IPS DF 6.9 (cell line): ENCODE results near the gene WNT5A.

Experiments
- DNase-seq: peaks from one replicate; pipeline ENCODE4 v3.0.0-alpha.2; 2013; ENCODE audit warnings: low read depth, low spot score
- H3K27ac ChIP-seq: one replicate; pipeline ENCODE4 v1.5.1; 2013; ENCODE audit warnings: low read length, control low read depth
- H3K27me3 ChIP-seq: 2 replicates; pipeline ENCODE4 v1.6.1; 2013; ENCODE audit warnings: mild to moderate bottlenecking, low read length; ENCODE audit not compliant: control insufficient read depth, insufficient read depth
- H3K36me3 ChIP-seq: 2 replicates; pipeline ENCODE4 v1.6.1; 2013; ENCODE audit warnings: low read length; ENCODE audit not compliant: control insufficient read depth, insufficient read depth
- H3K4me1 ChIP-seq: 2 replicates; pipeline ENCODE4 v1.6.1; 2013; ENCODE audit warnings: low read length; ENCODE audit not compliant: control insufficient read depth, insufficient read depth
- H3K4me3 ChIP-seq: 2 replicates; pipeline ENCODE4 v1.5.1; 2013; ENCODE audit warnings: mild to moderate bottlenecking, low read length
- H3K9me3 ChIP-seq: 2 replicates; pipeline ENCODE4 v1.6.1; 2013; ENCODE audit warnings: low read length, inconsistent platforms; ENCODE audit not compliant: control insufficient read depth, insufficient read depth
- WGBS: extraction: QIAGEN DNeasy Blood & Tissue Kit; methylation state at CpG from one replicate; pipeline ENCODE4 v1.1.7; 2013; ENCODE audit warnings: mixed read lengths, missing lambda C conversion rate; ENCODE audit not compliant: insufficient read length, insufficient coverage; 5-methylcytosine and 5-hydroxymethylcytosine counted together

Gene WNT5A

DNA sequence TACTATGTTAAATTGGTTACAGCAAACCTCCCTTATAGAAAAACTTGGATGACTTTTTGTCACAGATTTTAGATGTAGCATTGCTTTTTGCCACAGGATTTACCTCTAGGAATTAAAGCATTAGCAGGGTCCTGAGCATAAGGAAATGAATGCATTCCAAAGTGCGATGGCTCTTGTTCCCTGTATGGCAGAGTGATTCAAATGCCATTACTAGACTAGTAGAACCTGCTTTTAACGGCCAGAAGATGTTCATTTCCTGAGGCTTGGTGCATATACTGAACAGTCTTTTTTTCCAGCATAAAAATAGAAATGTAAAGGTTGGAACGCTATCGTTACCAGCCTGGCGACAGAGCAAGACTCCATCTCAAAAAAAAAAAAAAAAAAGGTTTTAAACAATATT, 59.4 kb downstream of the WNT5A start:
- WGBS = no CpG with 5 or more reads among the region's 5 CpGs
- H3K9me3 ChIP-seq = no peaks in the 10 kb centered on the region
- no peaks in the 10 kb centered on the region; the same call in 1 of the 2 replicates for H3K4me1 ChIP-seq
- H3K4me3 ChIP-seq = no peak overlapping the region
- no peaks in the 10 kb centered on the region for H3K27me3 ChIP-seq
- H3K27ac ChIP-seq = no peak overlapping the region
- H3K36me3 ChIP-seq = no peaks in the 10 kb centered on the region
- DNase-seq = no peak

DNA sequence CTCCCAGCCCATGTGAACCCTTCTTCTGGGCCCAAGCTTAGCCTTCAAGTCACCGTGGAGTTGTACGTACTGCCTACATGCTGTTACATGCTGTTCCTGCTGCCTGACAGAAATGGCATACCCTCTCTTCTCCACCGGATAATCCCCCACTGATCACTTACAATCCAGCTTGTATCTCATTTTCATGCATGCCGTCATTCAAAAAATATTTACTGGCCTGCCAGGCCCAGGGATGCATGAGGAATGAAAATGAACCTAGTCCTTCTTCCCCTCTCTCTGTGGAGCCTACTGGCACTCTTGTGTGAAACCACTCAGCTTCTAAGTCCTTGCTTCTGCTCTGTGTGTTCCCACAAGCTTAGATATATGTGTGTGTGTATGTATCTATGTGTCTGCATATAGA, 60.6 kb downstream of the WNT5A start:
- no peak overlapping the region for H3K27ac ChIP-seq
- no CpG with 5 or more reads among the region's 4 CpGs for WGBS
- H3K36me3 ChIP-seq = no peaks in the 10 kb centered on the region
- DNase-seq = no peak
- H3K4me3 ChIP-seq = no peak overlapping the region
- no peaks in the 10 kb centered on the region for H3K9me3 ChIP-seq
- no peaks in the 10 kb centered on the region for H3K27me3 ChIP-seq
- H3K4me1 ChIP-seq = no peaks in the 10 kb centered on the region; the same call in 1 of the 2 replicates

DNA sequence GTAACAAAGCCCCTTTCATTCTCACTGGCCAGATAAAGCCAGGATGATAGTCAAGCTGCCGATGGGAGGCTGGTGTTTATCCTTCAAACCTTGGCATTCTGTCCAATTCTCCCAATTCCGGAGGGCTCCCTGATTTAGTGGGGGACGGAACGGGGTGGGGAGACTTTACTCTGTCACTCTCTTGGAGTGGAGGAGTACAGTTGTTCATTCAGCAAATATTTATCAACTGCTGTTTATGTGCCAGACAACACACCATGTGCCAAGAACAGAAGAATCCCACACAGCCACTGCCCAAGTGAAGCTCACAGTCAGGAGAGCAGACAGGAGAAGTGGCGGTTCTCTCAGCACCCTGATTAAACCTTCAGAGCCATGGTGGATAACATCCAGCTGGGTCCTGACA, 63.3 kb downstream of the WNT5A start:
- Histone ChIP-seq H3K27me3 (no peaks in the 10 kb centered on the region), H3K4me1 (no peaks in the 10 kb centered on the region), H3K4me3 (no peak overlapping the region), H3K27ac (no peak overlapping the region), H3K36me3 (no peaks in the 10 kb centered on the region), H3K9me3 (no peaks in the 10 kb centered on the region)
- no peak for DNase-seq
- WGBS = no CpG with 5 or more reads among the region's 5 CpGs

DNA sequence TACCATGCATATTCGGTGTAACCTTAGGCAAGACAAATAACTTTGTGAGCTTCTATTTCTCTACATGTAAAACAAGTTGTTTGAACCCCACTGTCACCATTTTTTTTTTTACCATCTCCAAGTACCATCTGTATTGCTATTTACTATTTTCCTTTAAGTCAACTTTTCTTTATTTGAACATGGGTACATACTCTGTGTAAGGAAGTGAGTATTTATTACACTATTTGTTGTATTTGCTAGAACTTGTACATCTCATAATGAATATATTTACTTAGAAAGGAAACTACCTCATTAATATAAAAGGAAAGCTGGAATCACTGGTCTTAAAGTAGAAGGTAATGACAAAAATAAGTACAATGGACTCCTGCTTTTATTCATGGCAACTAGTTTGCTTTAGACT, 69.9 kb downstream of the WNT5A start:
- no peak for DNase-seq
- Histone ChIP-seq H3K4me1 (no peaks in the 10 kb centered on the region), H3K36me3 (no peaks in the 10 kb centered on the region), H3K27ac (no peak overlapping the region), H3K9me3 (no peaks in the 10 kb centered on the region), H3K4me3 (no peak overlapping the region), H3K27me3 (no peaks in the 10 kb centered on the region)
- WGBS = no CpG with 5 or more reads among the region's 1 CpG

- Histone ChIP-seq H3K4me3 (no peak overlapping the region), H3K27me3 (no peaks in the 10 kb centered on the region), H3K27ac (no peak overlapping the region), H3K36me3 (no peaks in the 10 kb centered on the region), H3K4me1 (no peaks in the 10 kb centered on the region), H3K9me3 (no peaks in the 10 kb centered on the region)
- DNase-seq = no peak
- no CpG with 5 or more reads among the region's 3 CpGs for WGBS
These were observed 70.7 kb downstream of the WNT5A start for GRCh38 chr3:55416331-55416821.
